HCT116 (cell line): Measurements from ENCODE around the gene CDK19. TPM values are rescaled to one million over a fixed set of nuclear protein-coding genes. Genes with fewer than 3 reads are reported as not detected.
A peak's percentile ranks its signal among the peaks of the same experiment; 100 is the strongest.

ENCODE experiments used
- ATAC-seq: fragments of 200-7000 bp; cut with Tn5 transposase; 2 replicates; pipeline ENCODE4 v1.9.1; 2020; ENCODE audit warnings: mild to moderate bottlenecking, moderate library complexity
- BruUV-seq: library from RNA; stranded (reverse); fragments of 400-500 nt; replicated peaks from 2 replicates; lab custom pipeline; 2021; lab: Mats Ljungman, UMichigan
- CTCF ChIA-PET: fragments of 300-600 bp; sonication (Branson Sonifier 250); formaldehyde crosslinking; loops from one replicate; lab custom pipeline; 2021; ENCODE audit warnings: antibody characterized with exemption; lab: Charles Lee
- POLR2A ChIA-PET: fragments of 300-600, 350-600 bp; sonication (Branson Sonifier 250); formaldehyde crosslinking; loops from one replicate; lab custom pipeline; 2021; ENCODE audit warnings: antibody characterized with exemption; lab: Charles Lee
- RAD21 ChIA-PET, 2 experiments: fragments of 300-600 bp; sonication (Branson Sonifier 250); formaldehyde crosslinking; loops; one replicate each; lab custom pipeline; 2023; ENCODE audit warnings: low total read pairs in 2 of 2; ENCODE audit not compliant: uncharacterized antibody in 2 of 2, unreplicated experiment in 2 of 2, low non-redundant PET in 1 of 2; lab: Charles Lee
- DNase-seq: peaks from one replicate; pipeline ENCODE4 v3.0.0-alpha.2; 2010; ENCODE audit warnings: low read depth, low spot score
- H2AFZ ChIP-seq: fragments of 200-600 bp; shearing (Covaris generic), sonication (generic); 2 replicates; pipeline ENCODE4 v1.6.1; 2017; ENCODE audit warnings: low read depth, mixed run types, mixed read lengths, antibody characterized with exemption, low read length; ENCODE audit not compliant: poor library complexity, severe bottlenecking
- H3K27ac ChIP-seq: 2 replicates; pipeline ENCODE4 v1.5.1; 2012; ENCODE audit warnings: low read depth, low read length
- H3K27me3 ChIP-seq: fragments of 200-600 bp; sonication (generic); 2 replicates; pipeline ENCODE4 v1.6.1; 2016; ENCODE audit warnings: mixed run types, low read length, mixed read lengths; ENCODE audit not compliant: insufficient read depth
- H3K36me3 ChIP-seq, 2 experiments: fragments of 200-500 bp in 1 of 2; fragments of 200-600 bp in 1 of 2; sonication (Bioruptor generic) in 1 of 2; sonication (generic) in 1 of 2; 2 replicates each; pipeline versions ENCODE4 v1.5.1 to v1.6.1; 2014 to 2016; ENCODE audit warnings: low read length in 2 of 2, inconsistent platforms in 1 of 2, mixed read lengths in 1 of 2, mixed run types in 1 of 2; ENCODE audit not compliant: insufficient read depth in 2 of 2, control insufficient read depth in 1 of 2
- H3K4me1 ChIP-seq, 2 experiments: fragments of 200-600 bp in 1 of 2; sonication (generic) in 1 of 2; 2 replicates each; pipeline versions ENCODE4 v1.5.1 to v1.6.1; 2012 to 2017; ENCODE audit warnings: low read length in 2 of 2, inconsistent platforms in 1 of 2, mild to moderate bottlenecking in 1 of 2, mixed read lengths in 1 of 2, mixed run types in 1 of 2, moderate library complexity in 1 of 2; ENCODE audit not compliant: insufficient read depth in 2 of 2, control insufficient read depth in 1 of 2
- H3K4me2 ChIP-seq: fragments of 200-600 bp; sonication (generic); 2 replicates; pipeline ENCODE4 v1.6.1; 2017; ENCODE audit warnings: mixed run types, low read length, mixed read lengths
- H3K4me3 ChIP-seq, 2 experiments: fragments of 200-600 bp in 1 of 2; sonication (generic) in 1 of 2; replicated peaks in 1 of 2; 2 replicates each; pipeline ENCODE4 v1.5.1; 2011 to 2016; ENCODE audit warnings: low read length in 2 of 2, control low read depth in 1 of 2, low read depth in 1 of 2, mild to moderate bottlenecking in 1 of 2, mixed read lengths in 1 of 2, mixed run types in 1 of 2
- H3K79me2 ChIP-seq: fragments of 200-600 bp; sonication (generic); 2 replicates; pipeline ENCODE4 v1.6.1; 2017; ENCODE audit warnings: mild to moderate bottlenecking, mixed run types, low read length, moderate library complexity, mixed read lengths; ENCODE audit not compliant: insufficient read depth
- H3K9ac ChIP-seq: fragments of 200-600 bp; sonication (generic); 2 replicates; pipeline ENCODE4 v1.6.1; 2016; ENCODE audit warnings: low read length, mixed read lengths
- H3K9me2 ChIP-seq: fragments of 200-600 bp; sonication (generic), shearing (Covaris generic); 2 replicates; pipeline ENCODE4 v1.6.1; 2017; ENCODE audit warnings: mixed run types, mild to moderate bottlenecking, moderate library complexity; ENCODE audit not compliant: insufficient read depth
- H3K9me3 ChIP-seq, 2 experiments: fragments of 200-500 bp in 1 of 2; fragments of 200-600 bp in 1 of 2; sonication (Bioruptor generic) in 1 of 2; sonication (generic) in 1 of 2; 2 replicates each; pipeline ENCODE4 v1.6.1; 2014 to 2017; ENCODE audit warnings: low read length in 2 of 2, mixed read lengths in 2 of 2, inconsistent platforms in 1 of 2, low read depth in 1 of 2, mild to moderate bottlenecking in 1 of 2, mixed run types in 1 of 2, moderate library complexity in 1 of 2; ENCODE audit not compliant: control insufficient read depth in 1 of 2, insufficient read depth in 1 of 2
- H4K20me1 ChIP-seq: fragments of 200-600 bp; sonication (generic), shearing (Covaris generic); 2 replicates; pipeline ENCODE4 v1.6.1; 2017; ENCODE audit warnings: mixed run types, mild to moderate bottlenecking, moderate library complexity; ENCODE audit not compliant: insufficient read depth
- EGR1 ChIP-seq: IDR thresholded peaks from 2 replicates; pipeline ENCODE4 v1.6.1; 2012; ENCODE audit warnings: low read depth
- ZBTB33 ChIP-seq: IDR thresholded peaks from 2 replicates; pipeline ENCODE4 v1.6.1; 2011; ENCODE audit warnings: mild to moderate bottlenecking, low read length, moderate library complexity; ENCODE audit not compliant: insufficient replicate concordance; ENCODE audit errors: extremely low read depth
- ZFX ChIP-seq: fragments of 450-650 bp; IDR thresholded peaks from 2 replicates; pipeline ENCODE4 v1.6.1; 2017
- intact Hi-C: fragments of 100-400 bp; cut with micrococcal nuclease; formaldehyde crosslinking; loops from 2 replicates; pipeline ENCODE4 v1.10.0; 2022
- total RNA-seq: library from RNA; stranded (reverse); gene quantifications from one replicate; pipeline ENCODE4 v1.2.1, GENCODE V29; 2021; ENCODE audit not compliant: unreplicated experiment

CDK19 gene
- total RNA-seq, 1 experiment from 2014 or later, result 20.0 TPM

GRCh38 chr6:110814102-110815014 lies 911 bp downstream of the CDK19 start:
- DNase-seq, result no peak
- POLR2A ChIA-PET, result interaction anchor here (0.7 to 1.4 kb wide), 8 partner anchors 8 to 185 kb away, joined by 3 to 43 read pairs (median 5); partner anchors contain the start of genes AMD1 and GTF3C6
- no peak overlapping the region for H2AFZ ChIP-seq

More at GRCh38 chr6:110814102-110815014, 911 bp downstream of the CDK19 start:
- no peaks in the 10 kb centered on the region for H3K27me3 ChIP-seq
- intact Hi-C loops, result loop anchor here (1.0 to 5.0 kb wide), 2 partner anchors 60 to 112 kb away; partner anchors contain the start of gene AMD1
- H3K36me3 ChIP-seq, result no peaks in the 10 kb centered on the region
- no TSS peak for BruUV-seq
- H3K9me3 ChIP-seq, result no peaks in the 10 kb centered on the region
- peaks cover 12 to 13% of the 10 kb centered on the region in 2 experiments; a peak in 3 of 4 replicates for H3K4me1 ChIP-seq
- ChIA-PET CTCF (interaction anchor here (1.2 to 1.4 kb wide), 2 partner anchors 132 to 286 kb away, joined by 3 to 8 read pairs; no protein-coding TSS in a partner anchor), RAD21 (interaction anchor here in 1 of 2 experiments (1.1 kb wide), 1 partner anchor 60 kb away, joined by 3 read pairs; the partner anchor contains the start of gene AMD1)
- ATAC-seq, result peak; percentile 27
- H3K4me2 ChIP-seq, result peak overlapping the region; percentile 92
- H3K27ac ChIP-seq, result peak overlapping the region; percentile 78
- H3K9ac ChIP-seq, result peak overlapping the region; percentile 77
- TF ChIP-seq EGR1 (peak; percentile 62), ZFX (peak; percentile 33; the same call in 1 of the 2 replicates), ZBTB33 (no peak)
- H3K9me2 ChIP-seq, result no peaks in the 10 kb centered on the region
- no peaks in the 10 kb centered on the region for H4K20me1 ChIP-seq
- H3K4me3 ChIP-seq, result peak overlapping the region; percentile 79 to 88
- H3K79me2 ChIP-seq, result peaks cover 27% of the 10 kb centered on the region
